NCI-H146 treated with DMSO at 0.1 percent for 48 hours (cell line): ENCODE data around the gene ATP2A3.

ENCODE experiments used
- DNase-seq: peaks from one replicate; lab custom pipeline; 2025; ENCODE audit not compliant: unreplicated experiment; lab: John Stamatoyannopoulos, UW

Gene ATP2A3

DNA sequence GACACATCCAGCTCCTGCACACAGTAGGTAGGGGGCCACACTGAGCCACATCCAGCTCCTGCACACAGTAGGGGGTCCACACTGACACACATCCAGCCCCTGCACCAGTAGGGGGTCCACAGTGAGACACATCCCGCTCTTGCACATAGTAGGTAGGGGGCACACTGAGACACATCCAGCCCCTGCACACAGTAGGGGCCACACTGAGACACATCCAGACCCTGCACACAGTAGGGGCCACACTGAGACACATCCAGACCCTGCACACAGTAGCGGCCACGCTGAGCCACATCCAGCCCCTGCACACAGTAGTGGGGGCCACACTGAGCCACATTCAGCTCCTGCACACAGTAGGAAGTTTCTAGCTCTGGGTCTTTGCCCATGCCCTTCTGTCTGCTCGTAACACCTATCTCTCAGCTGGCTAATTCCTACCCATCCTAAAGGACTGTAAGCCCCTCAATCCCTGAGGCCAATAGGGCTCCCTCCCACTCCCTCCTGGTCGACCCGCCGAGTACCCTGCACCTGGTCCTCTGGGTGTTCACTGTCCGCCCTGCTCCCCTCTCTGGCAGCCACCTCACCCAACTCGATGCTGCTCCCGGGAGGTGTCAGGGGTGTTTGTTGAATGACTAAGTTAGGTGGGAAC lies 9.4 kb upstream of the ATP2A3 start:
- no peak for DNase-seq

DNA sequence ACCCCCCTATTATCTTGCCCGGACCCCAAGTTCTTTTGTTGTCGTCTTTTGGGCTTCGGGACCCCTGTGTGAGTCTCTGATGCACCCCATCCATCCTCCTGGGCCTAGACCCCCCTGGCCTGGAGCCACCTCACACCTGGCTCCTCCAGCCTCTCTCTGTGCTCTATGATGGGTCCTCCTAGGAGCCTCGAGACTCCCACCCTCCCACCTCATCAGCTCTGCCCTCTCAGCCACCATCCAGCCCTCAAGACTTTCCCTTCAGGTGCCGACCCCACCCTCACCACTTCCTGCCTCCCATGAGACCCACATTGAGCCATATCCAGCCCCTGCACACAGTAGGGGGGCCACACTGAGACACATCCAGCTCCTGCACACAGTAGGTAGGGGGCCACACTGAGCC lies 8.7 kb upstream of the ATP2A3 start:
- no peak for DNase-seq

DNA sequence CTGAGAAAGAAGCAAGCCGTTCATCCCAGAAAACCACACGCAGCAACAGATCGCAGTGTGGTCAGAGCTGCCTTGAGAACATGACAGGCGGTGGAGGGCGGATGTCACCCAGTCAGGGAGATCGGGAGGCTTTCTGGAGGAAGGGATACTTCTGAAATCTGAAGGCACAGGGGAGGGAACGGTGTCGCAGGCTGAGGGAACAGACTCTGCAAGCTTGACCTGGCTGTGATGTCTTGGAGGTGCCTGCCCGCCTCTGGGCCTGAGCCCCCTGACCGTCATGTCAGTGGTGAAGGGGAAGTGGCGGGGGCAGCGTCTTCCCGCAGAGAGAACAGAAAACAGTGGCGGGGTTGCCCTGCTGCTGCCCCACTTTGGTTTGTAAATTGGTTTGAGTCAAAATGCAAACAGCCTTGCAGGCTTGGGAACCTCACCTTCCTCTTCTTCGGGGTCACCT lies 8.1 kb upstream of the ATP2A3 start:
- DNase-seq: no peak

DNA sequence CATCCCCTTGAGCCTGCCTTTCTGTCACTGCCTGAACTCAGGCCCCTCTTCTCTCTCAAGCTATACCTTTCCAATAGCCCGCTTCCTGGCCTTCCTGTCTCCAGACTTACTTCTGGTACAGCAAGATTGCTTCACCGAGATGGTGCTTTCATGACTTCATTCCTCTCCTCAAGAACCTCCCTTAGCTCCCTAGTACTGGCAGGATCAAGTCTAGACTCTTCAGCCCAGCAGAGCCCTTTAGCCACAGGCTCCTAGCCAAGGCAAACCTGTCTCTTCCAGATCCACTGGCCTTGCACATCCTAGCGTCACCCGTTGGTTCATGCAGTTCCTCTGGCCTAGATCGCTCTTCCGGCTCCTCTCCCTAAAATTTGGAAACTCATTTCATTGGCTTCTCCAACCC lies 6.4 kb upstream of the ATP2A3 start:
- DNase-seq: no peak

DNA sequence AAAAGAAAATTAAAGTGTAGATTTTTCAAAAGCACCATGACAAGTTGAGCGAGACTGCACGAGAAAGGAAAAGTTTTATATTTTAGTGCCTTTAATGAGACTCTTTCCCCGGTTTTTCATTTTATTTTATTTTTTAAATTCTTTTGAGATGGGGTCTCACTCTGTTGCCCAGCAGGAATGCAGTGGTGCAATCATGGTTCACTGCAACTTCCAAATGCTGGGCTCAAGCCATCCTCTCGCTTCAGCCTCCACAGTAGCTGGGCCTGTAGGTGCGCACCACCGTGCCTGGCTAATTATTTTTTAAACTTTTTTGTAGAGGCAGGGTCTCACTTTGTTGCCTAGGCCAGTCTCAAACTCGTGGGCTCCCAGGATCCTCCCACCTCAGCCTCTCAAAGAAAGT lies 5.7 kb upstream of the ATP2A3 start:
- DNase-seq: no peak

DNA sequence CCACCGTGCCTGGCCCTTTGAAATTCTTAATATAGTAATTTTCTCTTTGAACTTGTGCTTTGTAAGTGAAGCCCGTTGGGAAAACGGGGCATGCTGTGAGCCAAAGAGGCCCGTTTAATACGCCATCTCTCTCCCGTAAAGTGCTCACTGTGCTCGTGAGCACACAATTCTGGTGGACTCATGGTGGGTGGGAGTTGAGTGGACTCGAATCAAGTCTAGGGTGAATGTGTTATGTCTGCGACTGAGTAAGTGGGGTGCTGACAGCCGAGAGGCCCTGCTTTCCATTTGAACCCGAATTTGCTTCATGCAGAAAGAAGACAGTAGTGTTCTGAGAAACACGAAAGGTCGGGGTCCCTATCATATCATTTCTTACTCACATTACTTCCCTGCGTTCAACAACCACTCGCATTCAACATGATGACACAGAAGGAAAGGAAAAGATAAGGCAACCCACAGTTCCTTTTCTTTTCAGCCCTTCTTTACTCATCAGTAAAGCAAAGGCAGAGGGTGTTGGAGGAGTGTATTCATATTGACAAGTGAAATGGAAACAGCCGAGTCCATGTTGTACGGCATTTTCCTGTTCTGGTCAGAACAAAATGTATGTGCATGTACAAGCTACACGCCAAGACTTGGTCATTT lies 4.8 kb upstream of the ATP2A3 start:
- DNase-seq: no peak

DNA sequence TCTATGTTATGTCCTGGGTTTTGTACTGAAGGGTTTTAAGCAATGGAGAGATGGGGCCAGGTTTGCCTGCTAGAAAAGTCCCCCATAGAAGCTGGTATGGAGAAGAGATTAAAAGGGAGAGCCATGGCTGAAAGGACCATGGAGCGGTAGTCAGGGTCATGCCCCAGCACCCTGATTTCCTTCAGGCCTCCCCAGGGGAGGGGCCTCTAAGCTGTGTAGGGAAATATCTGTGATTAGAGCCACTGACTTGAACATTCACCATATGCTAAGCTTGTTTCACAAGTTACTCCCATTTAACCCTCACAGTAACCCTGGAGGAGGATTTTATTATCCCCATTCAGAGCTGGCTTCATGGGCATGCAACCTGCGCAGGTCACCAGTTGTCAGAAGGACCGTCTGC lies 3.8 kb upstream of the ATP2A3 start:
- DNase-seq: no peak

DNA sequence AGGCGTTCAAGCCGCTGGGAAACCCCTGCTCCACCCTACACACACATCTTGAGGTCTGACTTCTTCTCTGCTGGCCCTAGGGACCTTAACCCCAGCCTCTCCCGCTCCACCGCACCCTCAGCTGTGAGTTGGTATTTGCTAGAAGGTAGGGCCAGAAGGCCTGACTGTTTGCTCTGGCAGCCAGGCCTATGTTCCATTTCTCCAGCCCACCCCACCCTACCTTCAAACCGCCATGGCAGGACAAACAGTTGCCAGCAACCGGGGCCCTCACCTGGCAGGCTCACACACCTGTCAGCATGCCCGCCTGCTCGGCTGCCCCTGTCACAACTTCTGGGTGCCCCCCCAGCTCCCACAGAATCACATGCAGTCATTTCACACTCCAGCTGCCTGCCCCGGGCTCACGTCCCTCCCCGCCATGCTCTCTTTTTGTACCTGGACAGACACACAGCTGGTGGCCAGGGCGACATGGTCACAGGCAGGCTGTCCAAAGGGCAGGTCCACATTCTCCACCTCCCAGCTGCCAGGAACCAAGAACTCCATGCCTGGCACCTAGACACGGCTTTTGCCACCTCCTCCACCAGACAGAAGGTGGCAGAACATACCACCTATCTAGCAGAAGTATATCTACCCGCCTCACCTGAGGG lies 2.6 kb upstream of the ATP2A3 start:
- no peak for DNase-seq

DNA sequence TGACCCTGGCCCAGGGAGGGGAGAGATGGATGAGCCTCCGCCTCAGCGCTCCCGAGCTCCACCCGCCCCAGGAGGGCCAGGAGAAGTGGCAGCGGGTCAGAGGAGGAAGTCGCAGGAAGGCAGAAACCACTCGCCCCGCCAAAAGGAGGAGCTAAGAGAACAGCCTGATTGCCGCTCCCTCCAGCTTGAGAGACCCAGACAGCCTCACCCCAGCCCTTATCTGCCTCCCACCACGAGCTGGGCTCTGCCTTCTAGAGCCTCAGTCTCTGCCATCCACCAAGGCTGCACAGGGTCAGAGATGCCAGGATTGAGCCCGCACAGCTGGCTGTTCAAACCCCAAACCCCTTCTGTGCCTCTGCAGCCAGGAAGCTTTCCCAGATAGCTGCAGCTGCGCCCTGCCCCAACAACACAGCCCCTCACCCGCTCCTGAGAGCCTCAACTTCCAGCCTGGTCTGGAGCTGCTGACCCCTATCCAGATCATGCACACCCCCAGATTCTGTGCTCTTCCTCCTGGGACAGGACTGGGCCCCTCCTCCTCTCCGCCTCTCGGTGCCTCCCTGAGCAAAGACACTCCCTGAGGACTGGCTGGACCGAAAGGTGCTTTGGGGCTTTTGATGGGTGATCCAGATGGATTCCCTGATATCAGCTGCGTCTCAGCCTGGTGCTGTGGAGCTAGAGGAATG lies 1.0 kb upstream of the ATP2A3 start:
- peak; percentile 86 for DNase-seq

DNA sequence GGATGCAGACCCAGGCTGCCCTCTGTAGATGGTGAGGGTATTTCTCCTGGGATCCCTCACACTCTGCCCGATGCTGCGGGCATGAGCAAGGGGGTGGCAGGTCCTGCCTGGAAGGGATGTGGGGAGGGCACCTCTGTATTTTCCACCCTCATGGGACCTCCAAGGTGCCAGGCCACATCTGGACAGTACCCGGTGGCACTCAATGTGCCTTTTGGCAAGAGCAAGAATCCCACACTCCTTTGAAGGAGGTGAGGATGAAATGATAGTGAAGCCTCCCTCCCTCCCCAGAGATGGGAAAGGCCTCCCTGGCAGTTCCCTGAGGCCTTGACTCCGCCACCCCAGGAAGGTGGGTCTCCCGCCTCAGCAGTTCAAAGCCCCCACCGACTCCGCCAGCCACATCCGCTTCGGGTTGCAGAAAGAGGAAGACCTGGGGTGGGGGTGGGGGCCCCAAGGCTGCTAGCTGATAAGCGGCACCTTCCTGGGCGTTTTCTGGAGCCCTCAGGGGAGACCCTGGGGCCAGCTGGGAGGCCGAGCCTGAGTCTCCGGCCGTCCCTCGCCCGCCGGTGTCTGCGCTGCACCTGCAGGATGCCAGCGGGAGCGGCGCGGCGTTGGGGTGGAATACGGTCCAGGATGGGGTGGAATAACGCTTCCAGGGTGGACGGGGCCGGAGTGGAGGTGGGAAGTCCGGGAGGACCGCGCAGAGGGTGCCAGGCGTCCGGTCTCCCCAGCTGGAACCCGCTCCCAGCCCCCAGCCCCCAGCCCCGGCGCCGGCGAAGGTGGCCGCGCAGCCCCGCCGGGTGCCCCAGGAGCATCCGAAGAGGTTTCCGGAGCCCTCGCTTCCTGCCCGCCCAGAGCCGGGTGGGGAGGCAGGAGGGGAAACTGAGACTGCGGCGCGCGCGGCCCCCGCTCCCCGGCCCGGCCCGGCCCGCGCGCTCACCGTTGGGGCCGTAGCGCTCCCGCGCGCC lies 718 bp downstream of the ATP2A3 start:
- peak; percentile 8 for DNase-seq

DNA sequence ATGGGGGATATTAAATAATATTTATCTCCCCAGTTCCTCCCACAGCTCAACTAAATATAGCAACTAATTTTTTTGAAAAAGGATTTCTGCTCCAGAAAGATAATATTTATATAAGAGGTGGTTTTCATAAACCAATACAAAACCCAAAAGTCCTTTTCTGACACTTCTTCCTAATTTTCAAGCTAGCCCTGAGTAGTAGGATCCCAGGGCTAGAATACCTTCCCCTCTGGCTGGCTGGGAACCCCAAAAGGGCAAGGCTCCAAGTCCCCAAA lies 1.3 kb downstream of the ATP2A3 start:
- DNase-seq: no peak

DNA sequence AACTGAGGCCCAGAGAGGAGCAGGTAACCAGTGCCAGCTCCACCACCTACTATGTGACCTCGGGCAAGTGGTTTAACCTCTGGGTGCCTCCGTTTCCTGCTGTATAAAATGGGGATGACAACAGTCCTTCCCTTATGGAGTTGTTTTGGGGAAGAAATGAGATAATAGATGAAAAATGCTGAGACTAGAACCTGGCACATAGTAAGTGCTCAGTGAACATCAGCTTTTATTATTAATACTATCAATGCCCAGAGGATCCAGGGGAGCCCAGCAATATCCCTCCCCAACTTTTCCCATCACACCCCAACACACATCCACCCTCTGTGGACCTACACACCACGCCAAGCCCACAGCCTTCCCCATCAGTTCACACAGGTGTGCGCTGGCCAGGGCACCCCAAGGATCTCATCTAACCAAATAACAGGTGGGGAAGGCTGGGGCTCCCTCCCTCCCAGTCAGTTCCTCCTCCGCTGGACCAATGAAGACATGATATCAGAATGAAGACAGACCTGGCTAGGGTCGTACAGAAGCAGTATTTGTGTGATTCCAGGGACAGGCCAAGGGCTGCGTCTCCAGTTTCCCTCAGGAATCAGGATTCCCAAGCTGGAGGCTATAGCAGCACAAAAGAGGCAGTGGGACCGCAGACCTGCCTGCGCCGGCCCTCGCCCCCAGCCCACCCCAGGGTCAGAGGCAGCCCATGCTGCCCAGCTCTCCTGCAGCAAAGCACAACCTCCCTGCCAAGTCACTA lies 1.8 kb downstream of the ATP2A3 start:
- DNase-seq: no peak

DNA sequence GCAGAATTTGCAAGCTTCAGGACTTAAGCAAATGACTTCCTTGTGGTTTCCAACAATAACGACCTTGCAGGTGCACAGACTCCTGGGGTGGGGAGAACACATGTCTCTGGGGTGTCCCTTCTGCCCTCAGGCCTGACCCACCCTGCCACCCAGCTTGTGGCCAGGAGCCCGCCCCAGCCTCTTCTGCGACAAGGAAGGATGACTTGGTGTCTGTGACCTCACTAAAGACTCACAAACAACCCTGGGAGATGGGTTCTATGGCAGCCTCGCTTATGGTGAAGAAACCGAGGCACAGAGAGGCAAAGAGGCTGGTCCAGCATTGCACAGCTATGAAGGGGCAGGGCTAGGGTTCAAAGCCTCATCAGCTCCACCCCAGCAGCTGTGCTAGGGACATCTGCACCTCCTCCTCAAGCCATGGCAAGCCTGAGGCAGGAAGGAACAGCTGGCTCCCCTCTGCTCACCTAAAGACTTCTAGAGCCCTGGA lies 2.6 kb downstream of the ATP2A3 start:
- peak; percentile 20 for DNase-seq

DNA sequence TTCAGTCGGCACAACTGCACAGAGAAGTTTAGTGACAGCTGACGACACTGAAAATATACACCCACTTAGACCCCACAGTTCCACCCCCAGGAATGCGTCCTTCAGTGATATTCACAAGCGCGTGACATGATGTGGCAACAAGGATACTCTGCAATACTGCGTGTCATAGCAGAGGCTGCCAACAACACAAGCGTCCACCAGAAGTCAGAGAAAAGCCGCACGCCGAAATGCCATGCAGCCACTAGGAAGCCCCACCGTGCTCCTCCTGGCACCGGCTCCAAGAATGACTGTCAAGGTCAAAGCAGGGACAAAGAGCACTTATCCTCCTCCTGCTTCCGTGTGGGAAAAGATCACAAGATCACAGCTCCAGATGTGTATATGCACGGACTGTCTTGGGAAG lies 3.5 kb downstream of the ATP2A3 start:
- no peak for DNase-seq

DNA sequence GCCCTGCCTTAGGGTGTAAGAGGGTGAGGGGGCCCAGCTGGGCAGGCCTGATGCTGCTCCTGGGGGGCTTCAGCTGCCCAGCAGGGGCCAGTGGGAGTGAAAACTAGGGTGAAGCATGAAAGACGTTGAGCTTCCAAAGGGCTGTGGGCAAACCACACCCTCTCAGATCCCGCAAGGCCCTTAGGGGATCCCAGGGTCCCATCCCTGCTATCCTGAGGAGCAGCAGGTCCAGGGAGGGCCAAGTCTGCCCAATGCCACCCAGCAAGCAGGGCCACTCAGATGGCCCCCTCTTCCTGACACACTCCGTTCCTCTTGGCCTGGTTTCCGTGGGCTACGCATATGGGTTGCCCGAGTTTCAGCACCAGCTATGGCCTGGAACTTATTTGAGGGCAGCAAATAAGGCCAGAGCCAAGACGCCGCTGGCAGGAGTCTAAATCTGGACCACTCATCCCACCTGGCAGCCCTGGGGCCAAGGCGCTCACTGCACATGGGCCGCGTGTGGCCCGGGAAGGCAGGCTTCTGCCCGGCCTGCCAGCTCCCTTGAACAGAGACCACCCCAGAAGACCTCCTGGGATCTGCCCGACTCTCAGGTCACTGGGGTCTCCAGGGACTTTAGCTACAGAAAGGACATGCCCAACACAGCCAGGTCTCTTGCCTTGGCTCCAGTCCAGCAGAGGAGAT lies 4.2 kb downstream of the ATP2A3 start:
- DNase-seq: no peak

DNA sequence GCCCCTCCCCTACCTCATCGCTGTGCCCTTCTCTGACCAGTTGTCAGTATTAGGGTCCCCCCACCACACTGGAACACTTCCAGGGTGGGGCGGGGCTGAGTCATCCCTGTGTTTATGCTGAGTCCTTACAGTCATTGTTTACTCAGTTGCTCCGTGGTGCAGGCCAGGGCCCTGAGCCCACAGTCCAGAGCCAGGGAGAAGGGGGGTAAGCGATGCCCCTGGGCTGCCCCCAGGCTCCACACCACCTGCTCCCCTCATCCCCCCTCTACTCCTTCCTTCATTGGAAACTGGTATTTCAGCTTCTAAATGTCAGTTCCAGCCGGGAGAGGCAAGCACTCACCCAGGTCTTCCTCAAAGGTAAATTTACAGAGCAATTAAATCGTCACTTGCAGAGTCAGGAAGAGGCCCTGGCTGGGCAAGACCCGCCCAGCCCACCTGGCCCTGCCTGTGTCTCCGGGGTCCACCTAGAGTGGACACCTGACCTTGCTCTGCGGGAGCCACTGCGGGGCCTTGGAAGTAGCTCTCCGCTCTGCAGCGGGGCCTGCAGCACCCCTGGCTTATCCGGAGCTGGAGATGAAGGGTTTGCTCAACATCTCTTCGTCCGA lies 4.8 kb downstream of the ATP2A3 start:
- DNase-seq: peak; percentile 99

DNA sequence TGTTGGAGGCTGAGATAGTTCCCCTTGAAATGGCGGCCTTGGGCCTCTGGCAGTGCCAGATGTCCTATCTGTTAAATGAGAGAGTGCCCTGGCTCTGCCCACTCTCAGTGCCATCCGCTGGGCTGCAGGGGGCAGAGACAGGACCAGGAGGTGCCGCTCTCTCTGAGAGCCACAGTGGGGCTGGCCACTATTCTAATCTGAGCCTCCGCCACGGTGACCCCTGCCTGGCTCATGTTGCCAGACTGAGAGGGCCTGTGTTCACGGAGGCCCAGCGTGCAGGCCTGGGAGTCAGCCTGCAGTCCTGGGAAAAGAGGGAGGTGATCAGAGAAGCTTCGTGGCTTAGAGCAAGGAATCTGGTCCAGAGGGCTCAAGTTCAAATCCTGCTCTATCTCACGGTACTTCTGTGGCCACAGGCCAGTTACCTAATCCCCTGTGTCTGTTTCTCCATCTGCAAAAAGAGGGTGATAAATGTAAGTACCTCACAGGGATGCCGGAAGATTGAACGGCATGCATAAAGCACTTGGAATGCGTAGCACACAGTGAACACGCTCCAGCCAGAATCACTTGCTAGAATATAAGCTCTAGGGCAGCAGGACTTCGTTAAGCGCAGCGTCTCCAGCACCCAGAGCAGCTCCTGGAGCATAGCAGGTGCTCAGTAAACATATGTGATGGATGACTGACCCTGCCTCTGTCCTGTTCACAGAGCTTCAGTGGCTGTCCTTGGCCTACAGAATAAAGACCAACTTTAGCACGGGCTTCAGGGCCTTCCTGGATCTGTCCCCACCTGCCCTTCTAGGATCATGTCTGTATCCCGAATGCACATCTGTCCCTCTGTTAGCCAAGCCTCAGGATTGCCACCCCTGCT lies 6.3 kb downstream of the ATP2A3 start:
- peak; percentile 9 for DNase-seq

DNA sequence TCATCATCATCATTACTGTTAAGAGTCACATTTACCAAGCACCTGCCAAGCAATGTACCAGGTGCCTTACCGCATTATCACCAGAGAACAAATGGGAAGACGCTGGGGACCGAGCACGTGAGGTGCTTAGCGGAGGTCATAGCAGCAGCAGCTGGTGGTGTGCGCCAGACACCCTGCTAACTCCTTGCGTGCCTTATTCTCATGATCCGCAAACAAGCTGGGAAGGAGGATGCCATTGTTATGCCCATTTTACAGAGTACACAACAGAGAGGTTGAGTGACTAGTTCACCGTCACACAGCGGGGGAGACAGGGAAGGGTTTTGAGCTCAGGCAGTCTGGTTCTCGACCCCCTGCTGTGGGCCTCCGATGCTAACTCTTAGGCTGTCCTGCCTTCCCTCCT lies 7.3 kb downstream of the ATP2A3 start:
- peak; percentile 84 for DNase-seq
